Measurements from ENCODE around the gene KLF16.

GRCh38 chr19:1866693-1867348 lies 3.4 kb upstream of the KLF16 start:
- TF ChIP-seq CTCF (IDR thresholded peaks at IDR 0.05): no peak
- no peak for TF ChIP-seq POLR2A (IDR thresholded peaks at IDR 0.05)
- no peak for TF ChIP-seq POLR2AphosphoS5 (IDR thresholded peaks at IDR 0.05; ENCODE audit: insufficient read depth in 1 of 2, low read depth in 1 of 2)
